CD4-positive, alpha-beta T cell (primary cell): ENCODE results near the gene MAP4K3. TPM values are rescaled to one million over a fixed set of nuclear protein-coding genes. Genes with fewer than 3 reads are reported as not detected.

Experiments
- ATAC-seq: fragments of 200-7000 bp; cut with Tn5 transposase; one replicate; pipeline ENCODE4 v1.10.0; 2022; ENCODE audit warnings: mild to moderate bottlenecking; ENCODE audit not compliant: poor library complexity
- CTCF ChIA-PET: fragments of 350-600 bp; sonication (Branson Sonifier 250); formaldehyde crosslinking; loops from one replicate; lab custom pipeline; 2021; ENCODE audit warnings: antibody characterized with exemption, inconsistent platforms; lab: Charles Lee
- POLR2A ChIA-PET: fragments of 350-600 bp; sonication (Branson Sonifier 250); formaldehyde crosslinking; loops from one replicate; lab custom pipeline; 2021; ENCODE audit warnings: antibody characterized with exemption, inconsistent platforms; lab: Charles Lee
- DNase-seq, 14 experiments: peaks; one replicate each; pipeline ENCODE4 v3.0.0-alpha.2; 2013 to 2020; ENCODE audit warnings: mixed read lengths in 2 of 14
- H3K27ac ChIP-seq, 2 donors: one replicate each; pipeline versions ENCODE4 v1.5.1 to v1.7.0; 2013; ENCODE audit warnings: low read length in 2 of 2, low read depth in 1 of 2, mild to moderate bottlenecking in 1 of 2
- H3K27me3 ChIP-seq, 2 experiments: 1 replicate in 1 of 2; 2 replicates in 1 of 2; pipeline versions ENCODE4 v1.6.1 to v1.7.0; 2013; ENCODE audit warnings: low read length in 2 of 2, control low read depth in 1 of 2, mild to moderate bottlenecking in 1 of 2, moderate library complexity in 1 of 2; ENCODE audit not compliant: insufficient read depth in 2 of 2, control insufficient read depth in 1 of 2
- H3K36me3 ChIP-seq: one replicate; pipeline ENCODE4 v1.6.1; 2013; ENCODE audit warnings: low read length, control low read depth; ENCODE audit not compliant: insufficient read depth
- H3K4me1 ChIP-seq: one replicate; pipeline ENCODE4 v1.6.1; 2013; ENCODE audit warnings: low read length, control low read depth; ENCODE audit not compliant: insufficient read depth
- H3K4me3 ChIP-seq: one replicate; pipeline ENCODE4 v1.5.1; 2013; ENCODE audit warnings: mild to moderate bottlenecking, low read length, moderate library complexity
- H3K9me3 ChIP-seq, 2 experiments: 1 replicate in 1 of 2; 2 replicates in 1 of 2; pipeline versions ENCODE4 v1.6.1 to v1.7.0; 2013; ENCODE audit warnings: low read length in 2 of 2, mild to moderate bottlenecking in 2 of 2, control low read depth in 1 of 2, moderate library complexity in 1 of 2; ENCODE audit not compliant: control insufficient read depth in 1 of 2, insufficient read depth in 1 of 2
- H3K27ac Mint-ChIP-seq: one replicate; pipeline ENCODE4 v1.8.0; 2020; ENCODE audit warnings: mixed read lengths
- H3K27me3 Mint-ChIP-seq: one replicate; pipeline ENCODE4 v1.8.0; 2021; ENCODE audit warnings: mixed read lengths
- H3K36me3 Mint-ChIP-seq: one replicate; pipeline ENCODE4 v1.8.0; 2021; ENCODE audit warnings: low read depth, mixed read lengths
- H3K4me1 Mint-ChIP-seq: one replicate; pipeline ENCODE4 v1.8.0; 2021; ENCODE audit warnings: low read depth, mixed read lengths
- H3K4me3 Mint-ChIP-seq: one replicate; pipeline ENCODE4 v1.8.0; 2020; ENCODE audit warnings: mild to moderate bottlenecking, mixed read lengths
- H3K9me3 Mint-ChIP-seq: one replicate; pipeline ENCODE4 v1.8.0; 2020; ENCODE audit warnings: mixed read lengths
- CTCF ChIP-seq: fragments of 200-600 bp; IDR thresholded peaks from one replicate; pipeline ENCODE4 v1.8.0; 2022; ENCODE audit warnings: antibody characterized with exemption, mild to moderate bottlenecking
- intact Hi-C, 2 experiments: fragments of 100-400 bp; cut with DNase I in 1 of 2; cut with micrococcal nuclease in 1 of 2; formaldehyde crosslinking; loops; one replicate each; pipeline versions ENCODE4 v1.15.1 to v1.9.0; 2023 to 2025; cut with DNase I, micrococcal nuclease
- total RNA-seq, 174 experiments: library from RNA in 2 of 174; stranded (reverse) in 2 of 174; gene quantifications; one replicate each; pipeline ENCODE4 v1.2.3 and lab custom pipeline; 2021 to 2026

Gene MAP4K3
- total RNA-seq, 2 experiments from 2014 or later = 18.4 to 22.5 TPM

- Mint-ChIP-seq H3K4me3 (no peak overlapping the region), H3K4me1 (peaks cover 19% of the 10 kb centered on the region), H3K36me3 (peaks cover 60% of the 10 kb centered on the region), H3K27me3 (no peaks in the 10 kb centered on the region), H3K9me3 (peaks cover 5% of the 10 kb centered on the region), H3K27ac (no peak overlapping the region)
- DNase-seq = no peak
- H3K4me1 ChIP-seq = no peaks in the 10 kb centered on the region
- no peak for ATAC-seq
- H3K9me3 ChIP-seq = peaks cover 0 to 3% of the 10 kb centered on the region in 2 experiments
- intact Hi-C loops = no loop called here
- CTCF ChIA-PET = no interaction called here
- TF ChIP-seq CTCF = no peak
- no peak overlapping the region for H3K4me3 ChIP-seq
- H3K27me3 ChIP-seq = no peaks in the 10 kb centered on the region
- no peak overlapping the region for H3K27ac ChIP-seq
- POLR2A ChIA-PET = no interaction called here
- no peaks in the 10 kb centered on the region for H3K36me3 ChIP-seq
Measured at GRCh38 chr2:39370101-39370500, 67.0 kb downstream of the MAP4K3 start.

- no peaks in the 10 kb centered on the region for H3K36me3 ChIP-seq
- no peaks in the 10 kb centered on the region for H3K4me1 ChIP-seq
- H3K9me3 ChIP-seq = no peaks in the 10 kb centered on the region
- H3K4me3 ChIP-seq = no peak overlapping the region
- CTCF ChIA-PET = interaction anchor here (0.6 kb wide), 1 partner anchor 290 kb away, joined by 3 read pairs; no protein-coding TSS in a partner anchor
- DNase-seq (no peak), ATAC-seq (no peak)
- Mint-ChIP-seq H3K4me1 (peaks cover 19% of the 10 kb centered on the region), H3K9me3 (peaks cover 5% of the 10 kb centered on the region), H3K27ac (peak overlapping the region; percentile 7), H3K36me3 (peaks cover 62% of the 10 kb centered on the region), H3K4me3 (no peak overlapping the region), H3K27me3 (no peaks in the 10 kb centered on the region)
- H3K27ac ChIP-seq = no peak overlapping the region
- intact Hi-C loops = no loop called here
- no peak for TF ChIP-seq CTCF
- no peaks in the 10 kb centered on the region for H3K27me3 ChIP-seq
- POLR2A ChIA-PET = no interaction called here
Measured at GRCh38 chr2:39368846-39369245, 68.2 kb downstream of the MAP4K3 start.

GRCh38 chr2:39368376-39368775, 68.7 kb downstream of the MAP4K3 start:
- H3K36me3 Mint-ChIP-seq = peaks cover 61% of the 10 kb centered on the region
- TF ChIP-seq CTCF = no peak
- peaks cover 19% of the 10 kb centered on the region for H3K4me1 Mint-ChIP-seq
- no peak overlapping the region for H3K27ac ChIP-seq
- no peaks in the 10 kb centered on the region for H3K27me3 ChIP-seq
- H3K9me3 ChIP-seq = peaks cover 0 to under 1% of the 10 kb centered on the region in 2 experiments
- H3K4me3 ChIP-seq = no peak overlapping the region
- no peaks in the 10 kb centered on the region for H3K4me1 ChIP-seq
- ATAC-seq (no peak), DNase-seq (no peak)
- H3K36me3 ChIP-seq = no peaks in the 10 kb centered on the region
- intact Hi-C loops = no loop called here
- no peaks in the 10 kb centered on the region for H3K27me3 Mint-ChIP-seq
- peak overlapping the region; percentile 7 for H3K27ac Mint-ChIP-seq
- no peak overlapping the region for H3K4me3 Mint-ChIP-seq
- CTCF ChIA-PET = interaction anchor here (0.6 kb wide), 1 partner anchor 289 kb away, joined by 3 read pairs; no protein-coding TSS in a partner anchor
- POLR2A ChIA-PET = no interaction called here
- H3K9me3 Mint-ChIP-seq = peaks cover 5% of the 10 kb centered on the region
